Spleen (tissue), 7 donors: ENCODE results near the gene CUL3.

Experiments used
- POLR2A ChIP-seq, 3 donors: fragments of 450-650 bp; IDR thresholded peaks; one replicate each; pipeline ENCODE4 v1.5.1; 2017; ENCODE audit warnings: antibody characterized with exemption in 3 of 3, mild to moderate bottlenecking in 1 of 3
- POLR2AphosphoS5 ChIP-seq, 3 donors: sonication (generic); formaldehyde crosslinking; IDR thresholded peaks; one replicate each; pipeline ENCODE4 v1.5.1; 2017; ENCODE audit warnings: antibody characterized with exemption in 3 of 3
- TF ChIP-seq, protein P1 (sequence below), 11 experiments: fragments of 200-600 bp in 7 of 11; fragments of 450-650 bp in 4 of 11; sonication (generic) in 4 of 11; IDR thresholded peaks in 8 of 11; conservative IDR thresholded peaks in 3 of 11; 1 replicate in 7 of 11; 2 replicates in 4 of 11; pipeline versions ENCODE4 v1.4.0 to v1.8.0; 2016 to 2021; ENCODE audit warnings: antibody characterized with exemption in 11 of 11, inconsistent platforms in 4 of 11, mild to moderate bottlenecking in 1 of 11
- donor health status: DM: no; HTN: no; CAD: no; lungs with moderate emphysema.
- donor health status: DM: no; HTN: no; CAD: no.
- donor health status: DM: no; HTN: no; CAD: no.

DNA sequence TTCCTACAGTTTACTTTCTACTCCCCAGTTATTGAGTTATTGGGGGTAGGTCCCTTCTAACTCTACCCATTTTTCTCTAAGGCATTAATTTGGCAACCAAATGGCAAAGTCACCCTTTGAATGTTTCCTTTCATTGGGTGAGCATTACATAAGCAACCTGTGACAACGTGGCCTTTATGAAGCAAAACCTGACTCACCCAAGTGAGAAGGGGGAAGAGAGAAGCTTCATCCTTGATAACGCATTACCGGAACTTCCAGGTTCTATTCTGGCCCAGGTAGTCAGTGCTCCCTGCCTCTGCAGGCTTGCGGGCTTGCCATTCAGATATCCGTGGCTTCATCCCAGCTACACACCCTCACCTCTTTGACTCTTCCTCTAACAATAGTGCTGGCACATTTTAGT, 144.2 kb downstream of the CUL3 start:
- no peak for TF ChIP-seq POLR2A (IDR thresholded peaks at IDR 0.05)
- TF ChIP-seq, protein P1, sequence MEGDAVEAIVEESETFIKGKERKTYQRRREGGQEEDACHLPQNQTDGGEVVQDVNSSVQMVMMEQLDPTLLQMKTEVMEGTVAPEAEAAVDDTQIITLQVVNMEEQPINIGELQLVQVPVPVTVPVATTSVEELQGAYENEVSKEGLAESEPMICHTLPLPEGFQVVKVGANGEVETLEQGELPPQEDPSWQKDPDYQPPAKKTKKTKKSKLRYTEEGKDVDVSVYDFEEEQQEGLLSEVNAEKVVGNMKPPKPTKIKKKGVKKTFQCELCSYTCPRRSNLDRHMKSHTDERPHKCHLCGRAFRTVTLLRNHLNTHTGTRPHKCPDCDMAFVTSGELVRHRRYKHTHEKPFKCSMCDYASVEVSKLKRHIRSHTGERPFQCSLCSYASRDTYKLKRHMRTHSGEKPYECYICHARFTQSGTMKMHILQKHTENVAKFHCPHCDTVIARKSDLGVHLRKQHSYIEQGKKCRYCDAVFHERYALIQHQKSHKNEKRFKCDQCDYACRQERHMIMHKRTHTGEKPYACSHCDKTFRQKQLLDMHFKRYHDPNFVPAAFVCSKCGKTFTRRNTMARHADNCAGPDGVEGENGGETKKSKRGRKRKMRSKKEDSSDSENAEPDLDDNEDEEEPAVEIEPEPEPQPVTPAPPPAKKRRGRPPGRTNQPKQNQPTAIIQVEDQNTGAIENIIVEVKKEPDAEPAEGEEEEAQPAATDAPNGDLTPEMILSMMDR (IDR thresholded peaks at IDR 0.05 in 8 of 11, conservative IDR thresholded peaks at IDR 0.05 in 3 of 11): no peak
- TF ChIP-seq POLR2AphosphoS5 (IDR thresholded peaks at IDR 0.05): no peak
